IPS DF 6.9 (cell line): ENCODE data around the gene LDLRAD3.
A peak's percentile ranks its signal among the peaks of the same experiment; 100 is the strongest.

Source experiments
- DNase-seq: peaks from one replicate; pipeline ENCODE4 v3.0.0-alpha.2; 2013; ENCODE audit warnings: low read depth, low spot score
- H3K27ac ChIP-seq: one replicate; pipeline ENCODE4 v1.5.1; 2013; ENCODE audit warnings: low read length, control low read depth
- H3K27me3 ChIP-seq: 2 replicates; pipeline ENCODE4 v1.6.1; 2013; ENCODE audit warnings: mild to moderate bottlenecking, low read length; ENCODE audit not compliant: control insufficient read depth, insufficient read depth
- H3K36me3 ChIP-seq: 2 replicates; pipeline ENCODE4 v1.6.1; 2013; ENCODE audit warnings: low read length; ENCODE audit not compliant: control insufficient read depth, insufficient read depth
- H3K4me1 ChIP-seq: 2 replicates; pipeline ENCODE4 v1.6.1; 2013; ENCODE audit warnings: low read length; ENCODE audit not compliant: control insufficient read depth, insufficient read depth
- H3K4me3 ChIP-seq: 2 replicates; pipeline ENCODE4 v1.5.1; 2013; ENCODE audit warnings: mild to moderate bottlenecking, low read length
- H3K9me3 ChIP-seq: 2 replicates; pipeline ENCODE4 v1.6.1; 2013; ENCODE audit warnings: low read length, inconsistent platforms; ENCODE audit not compliant: control insufficient read depth, insufficient read depth
- WGBS: extraction: QIAGEN DNeasy Blood & Tissue Kit; methylation state at CpG from one replicate; pipeline ENCODE4 v1.1.7; 2013; ENCODE audit warnings: mixed read lengths, missing lambda C conversion rate; ENCODE audit not compliant: insufficient read length, insufficient coverage; 5-methylcytosine and 5-hydroxymethylcytosine counted together

LDLRAD3 gene

GRCh38 chr11:36264973-36265344 is 321.1 kb downstream of the LDLRAD3 start:
- Histone ChIP-seq H3K4me3 (no peak overlapping the region), H3K27me3 (no peaks in the 10 kb centered on the region), H3K4me1 (no peaks in the 10 kb centered on the region), H3K36me3 (no peaks in the 10 kb centered on the region), H3K27ac (no peak overlapping the region), H3K9me3 (no peaks in the 10 kb centered on the region)
- WGBS: no CpG with 5 or more reads among the region's 5 CpGs
- DNase-seq: no peak

GRCh38 chr11:36265793-36266628 is 322.1 kb downstream of the LDLRAD3 start:
- no peaks in the 10 kb centered on the region for H3K4me1 ChIP-seq
- peak; percentile 74 for DNase-seq
- H3K27me3 ChIP-seq: no peaks in the 10 kb centered on the region
- no CpG with 5 or more reads among the region's 13 CpGs for WGBS
- no peak overlapping the region for H3K27ac ChIP-seq
- H3K4me3 ChIP-seq: no peak overlapping the region
- H3K36me3 ChIP-seq: no peaks in the 10 kb centered on the region
- no peaks in the 10 kb centered on the region for H3K9me3 ChIP-seq

DNA sequence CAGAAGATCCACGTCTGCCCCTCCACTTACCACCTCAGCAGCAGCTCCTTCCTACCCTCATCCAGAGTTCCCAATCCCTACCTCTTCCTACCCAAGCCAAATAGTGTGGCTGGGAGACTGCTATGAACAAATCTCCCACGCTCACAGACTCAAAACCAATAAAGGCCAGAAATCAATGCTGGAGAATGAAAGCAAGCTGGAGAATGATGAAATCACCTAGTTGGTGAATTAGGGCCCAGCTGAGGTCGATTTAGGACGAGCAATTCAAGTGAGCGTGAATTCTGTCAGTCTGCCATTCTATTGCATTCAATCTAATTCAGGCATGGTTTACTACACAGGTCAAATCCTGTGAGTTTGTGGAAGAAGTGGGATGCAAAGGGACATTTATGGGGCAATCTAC is 322.9 kb downstream of the LDLRAD3 start:
- WGBS: no CpG with 5 or more reads among the region's 5 CpGs
- H3K9me3 ChIP-seq: no peaks in the 10 kb centered on the region
- no peaks in the 10 kb centered on the region for H3K36me3 ChIP-seq
- no peaks in the 10 kb centered on the region for H3K4me1 ChIP-seq
- no peaks in the 10 kb centered on the region for H3K27me3 ChIP-seq
- DNase-seq: no peak
- H3K4me3 ChIP-seq: no peak overlapping the region
- H3K27ac ChIP-seq: no peak overlapping the region

GRCh38 chr11:36268337-36268985 is 324.6 kb downstream of the LDLRAD3 start:
- no CpG with 5 or more reads among the region's 8 CpGs for WGBS

GRCh38 chr11:36270701-36271100 is 326.8 kb downstream of the LDLRAD3 start:
- H3K27me3 ChIP-seq: no peaks in the 10 kb centered on the region
- H3K4me1 ChIP-seq: no peaks in the 10 kb centered on the region
- H3K4me3 ChIP-seq: no peak overlapping the region
- no peaks in the 10 kb centered on the region for H3K36me3 ChIP-seq
- no peak overlapping the region for H3K27ac ChIP-seq
- no peaks in the 10 kb centered on the region for H3K9me3 ChIP-seq
- no CpG with 5 or more reads among the region's 9 CpGs for WGBS
- DNase-seq: no peak

More at GRCh38 chr11:36268337-36268985, 324.6 kb downstream of the LDLRAD3 start:
- H3K4me1 ChIP-seq: no peaks in the 10 kb centered on the region
- no peak for DNase-seq
- no peaks in the 10 kb centered on the region for H3K9me3 ChIP-seq
- no peak overlapping the region for H3K27ac ChIP-seq
- no peak overlapping the region for H3K4me3 ChIP-seq
- no peaks in the 10 kb centered on the region for H3K27me3 ChIP-seq
- H3K36me3 ChIP-seq: no peaks in the 10 kb centered on the region

DNA sequence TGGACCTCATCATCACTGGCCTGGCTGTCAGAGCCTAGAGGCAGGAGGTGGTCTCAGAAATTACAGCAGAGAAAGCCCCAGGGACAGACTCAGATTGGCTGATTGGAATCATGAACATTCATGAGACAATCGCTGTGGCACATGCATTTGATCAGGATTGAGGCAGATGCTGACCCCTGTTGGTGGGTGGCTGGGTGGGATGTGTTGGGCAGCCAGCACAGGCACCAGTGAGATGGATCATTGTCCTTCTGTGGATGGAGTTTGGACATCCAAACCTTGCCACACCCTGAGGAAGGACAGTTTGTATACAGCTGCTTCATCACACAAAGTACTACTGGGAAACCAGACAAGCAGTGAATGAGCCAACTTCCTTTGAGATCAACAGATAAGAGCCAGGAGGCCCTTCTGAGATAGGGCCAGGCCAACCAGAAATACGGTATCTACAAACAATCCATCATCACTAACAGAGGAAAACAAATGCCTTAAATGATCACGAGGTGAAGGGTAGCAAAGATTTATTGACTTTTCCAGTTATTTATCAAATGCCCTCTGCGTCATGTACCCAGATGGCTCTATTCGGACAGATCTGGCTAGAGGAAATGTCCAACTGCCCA is 328.0 kb downstream of the LDLRAD3 start:
- no peaks in the 10 kb centered on the region for H3K36me3 ChIP-seq
- H3K9me3 ChIP-seq: no peaks in the 10 kb centered on the region
- DNase-seq: no peak
- H3K27me3 ChIP-seq: no peaks in the 10 kb centered on the region
- no peak overlapping the region for H3K27ac ChIP-seq
- no peak overlapping the region for H3K4me3 ChIP-seq
- WGBS: no CpG with 5 or more reads among the region's 5 CpGs
- H3K4me1 ChIP-seq: no peaks in the 10 kb centered on the region

DNA sequence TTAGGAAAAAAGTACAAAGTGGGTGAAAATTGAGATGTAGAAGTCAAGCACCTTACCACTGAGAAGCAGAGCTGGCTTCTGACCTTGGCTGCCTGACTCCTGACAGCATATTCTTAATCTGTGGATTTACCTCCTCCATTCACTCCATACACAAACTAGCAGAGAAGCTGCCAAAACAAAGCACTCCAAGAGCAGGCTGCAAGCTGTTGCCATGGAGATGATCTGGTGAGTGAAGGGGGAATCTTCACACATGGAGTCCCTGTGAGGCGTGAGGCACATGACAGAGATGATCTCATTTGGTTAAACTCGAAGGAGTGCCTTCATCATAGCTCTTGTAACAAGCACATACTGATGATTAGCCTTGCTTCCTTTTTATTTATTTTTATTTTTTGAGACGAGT is 329.2 kb downstream of the LDLRAD3 start:
- H3K36me3 ChIP-seq: no peaks in the 10 kb centered on the region
- H3K27ac ChIP-seq: no peak overlapping the region
- H3K4me1 ChIP-seq: no peaks in the 10 kb centered on the region
- no peak overlapping the region for H3K4me3 ChIP-seq
- WGBS: no CpG with 5 or more reads among the region's 3 CpGs
- no peaks in the 10 kb centered on the region for H3K27me3 ChIP-seq
- DNase-seq: no peak
- H3K9me3 ChIP-seq: no peaks in the 10 kb centered on the region

DNA sequence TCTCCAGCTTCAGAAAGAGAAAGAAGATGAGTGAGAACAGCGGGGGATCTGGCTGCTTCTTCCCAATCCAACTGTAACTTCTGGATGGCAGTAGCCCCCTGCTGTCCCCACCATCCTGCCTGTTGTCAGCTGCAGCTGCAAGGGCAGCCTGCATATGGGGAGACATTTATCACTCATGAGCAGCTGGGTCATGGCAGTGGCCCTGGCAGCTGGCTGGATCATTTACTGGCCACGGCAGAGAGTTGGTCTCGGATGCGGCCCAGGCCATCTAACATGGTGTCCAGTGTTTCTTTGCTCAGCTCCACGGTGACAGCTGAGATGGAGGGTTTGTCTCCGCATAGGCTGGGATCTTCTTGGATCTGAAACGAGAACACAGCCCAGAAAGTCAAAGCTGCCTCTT is 330.6 kb downstream of the LDLRAD3 start:
- no peaks in the 10 kb centered on the region for H3K36me3 ChIP-seq
- H3K4me3 ChIP-seq: no peak overlapping the region
- no peak for DNase-seq
- H3K9me3 ChIP-seq: no peaks in the 10 kb centered on the region
- H3K27ac ChIP-seq: no peak overlapping the region
- H3K4me1 ChIP-seq: no peaks in the 10 kb centered on the region
- no peaks in the 10 kb centered on the region for H3K27me3 ChIP-seq
- WGBS: no CpG with 5 or more reads among the region's 7 CpGs

GRCh38 chr11:36278531-36279282 is 334.8 kb downstream of the LDLRAD3 start:
- H3K4me1 ChIP-seq: no peaks in the 10 kb centered on the region
- WGBS: no CpG with 5 or more reads among the region's 13 CpGs
- no peaks in the 10 kb centered on the region for H3K27me3 ChIP-seq
- no peak overlapping the region for H3K27ac ChIP-seq
- no peaks in the 10 kb centered on the region for H3K9me3 ChIP-seq
- H3K36me3 ChIP-seq: no peaks in the 10 kb centered on the region
- no peak overlapping the region for H3K4me3 ChIP-seq
- no peak for DNase-seq

DNA sequence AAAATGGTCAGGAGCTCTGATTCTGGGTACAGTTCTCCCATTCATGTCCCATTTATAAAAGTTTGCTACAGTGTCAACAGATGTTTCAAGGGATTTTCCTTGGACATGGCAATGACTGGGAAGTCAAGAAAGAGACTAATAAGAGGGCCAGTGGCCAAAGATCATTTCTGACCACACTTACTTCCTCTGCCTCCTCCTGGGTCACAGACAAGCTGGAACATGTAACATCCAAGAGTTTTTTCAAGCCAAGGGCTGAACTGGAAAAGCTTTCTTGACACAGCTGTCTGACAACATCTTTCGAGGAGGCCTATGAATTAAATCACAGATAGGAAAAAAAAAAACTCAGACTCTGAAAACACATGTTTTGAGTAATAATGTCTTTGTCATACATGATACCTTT is 336.7 kb downstream of the LDLRAD3 start:
- no peaks in the 10 kb centered on the region for H3K4me1 ChIP-seq
- H3K9me3 ChIP-seq: no peaks in the 10 kb centered on the region
- H3K4me3 ChIP-seq: no peak overlapping the region
- DNase-seq: no peak
- H3K36me3 ChIP-seq: no peaks in the 10 kb centered on the region
- WGBS: no CpG with 5 or more reads among the region's 1 CpG
- no peak overlapping the region for H3K27ac ChIP-seq
- H3K27me3 ChIP-seq: no peaks in the 10 kb centered on the region
